Right renal pelvis (tissue), 4 donors: ENCODE data around the gene SEMA6A. TPM values are rescaled to one million over a fixed set of nuclear protein-coding genes. Genes with fewer than 3 reads are reported as not detected.

ENCODE experiments used
- DNase-seq, 4 donors: peaks; one replicate each; pipeline ENCODE4 v3.0.0-alpha.2; 2013; ENCODE audit warnings: low read depth in 4 of 4, low spot score in 3 of 4, missing footprints in 1 of 4
- polyA plus RNA-seq, 4 donors: library from polyadenylated mRNA; unstranded; fragments of 120-200 nt; gene quantifications; one replicate each; pipeline ENCODE4 v1.2.1, GENCODE V29; 2013; ENCODE audit not compliant: insufficient read length in 4 of 4

SEMA6A gene
- polyA plus RNA-seq, 4 donors, result 47.9 to 51.7 (median 50.6) TPM

DNA sequence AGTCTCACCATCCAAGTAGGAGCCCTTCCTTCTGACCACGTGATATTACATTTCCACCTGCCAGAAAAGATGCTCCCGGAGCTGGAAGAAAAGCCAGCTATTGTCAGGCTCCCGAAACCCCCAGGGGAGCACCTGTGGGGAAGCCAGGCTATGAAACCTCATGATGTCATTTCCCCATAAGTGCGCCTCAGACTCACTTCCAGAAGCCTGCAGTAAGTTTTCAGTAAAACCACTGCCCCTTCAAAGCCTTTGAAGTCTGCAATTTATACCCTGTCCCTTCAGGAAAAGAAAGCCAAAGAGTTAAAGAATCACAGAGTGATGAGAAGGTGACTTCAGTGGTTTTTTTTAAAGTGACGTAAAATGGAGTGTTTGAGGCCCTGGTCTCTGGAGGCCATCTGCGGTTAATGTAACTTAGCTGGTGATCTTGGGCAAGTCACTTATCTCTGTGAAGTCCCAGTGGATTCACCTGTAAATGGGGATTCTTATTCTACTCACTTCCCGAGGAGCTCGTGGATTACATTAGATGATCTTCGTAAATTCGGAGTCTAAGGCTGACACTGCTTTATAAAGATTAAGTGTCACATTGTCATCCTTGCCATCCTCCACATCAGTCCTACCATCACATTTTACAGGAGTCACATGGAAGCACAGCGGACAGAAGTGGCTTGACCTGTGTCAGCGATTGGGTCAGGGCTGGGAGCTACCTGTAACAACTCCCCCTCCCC lies 2.6 kb upstream of the SEMA6A start:
- DNase-seq, result no peak

DNA sequence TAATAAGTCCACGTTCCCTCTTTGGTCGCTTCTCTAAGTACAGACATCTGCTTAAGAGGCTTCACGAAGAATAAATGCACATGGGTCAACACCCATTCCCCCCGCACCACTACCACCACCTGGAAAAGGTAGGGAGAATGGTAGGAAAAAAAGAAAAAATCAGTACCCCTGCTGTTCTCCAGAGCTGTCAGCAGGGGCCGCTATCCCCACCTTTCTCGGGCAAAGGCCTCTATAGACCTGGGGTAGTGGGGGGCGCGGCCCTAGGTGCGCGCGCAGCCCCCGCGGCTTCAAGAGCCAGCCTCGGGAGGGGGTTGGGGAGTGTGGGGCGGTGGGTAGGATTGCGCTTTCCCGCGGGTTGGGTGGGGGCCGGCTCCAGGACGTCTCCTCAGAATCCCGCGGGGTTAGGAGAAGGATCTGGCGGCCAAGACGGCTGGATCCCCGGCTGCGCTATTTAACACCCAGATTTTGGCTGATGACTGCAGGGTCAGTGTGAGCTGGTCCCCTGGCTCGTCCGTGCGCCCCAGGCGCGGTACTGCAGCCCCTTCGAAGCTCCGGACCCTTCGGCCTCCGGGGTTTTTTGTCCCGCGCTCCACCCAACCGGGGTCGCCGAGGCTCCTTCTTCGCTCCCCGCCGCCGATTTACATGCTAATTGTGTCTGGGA lies 1.6 kb upstream of the SEMA6A start:
- peak; percentile 73 to 81 (median 80) for DNase-seq

GRCh38 chr5:116575326-116576052 lies 866 bp upstream of the SEMA6A start:
- peak; percentile 9 to 51 (median 46) for DNase-seq

DNA sequence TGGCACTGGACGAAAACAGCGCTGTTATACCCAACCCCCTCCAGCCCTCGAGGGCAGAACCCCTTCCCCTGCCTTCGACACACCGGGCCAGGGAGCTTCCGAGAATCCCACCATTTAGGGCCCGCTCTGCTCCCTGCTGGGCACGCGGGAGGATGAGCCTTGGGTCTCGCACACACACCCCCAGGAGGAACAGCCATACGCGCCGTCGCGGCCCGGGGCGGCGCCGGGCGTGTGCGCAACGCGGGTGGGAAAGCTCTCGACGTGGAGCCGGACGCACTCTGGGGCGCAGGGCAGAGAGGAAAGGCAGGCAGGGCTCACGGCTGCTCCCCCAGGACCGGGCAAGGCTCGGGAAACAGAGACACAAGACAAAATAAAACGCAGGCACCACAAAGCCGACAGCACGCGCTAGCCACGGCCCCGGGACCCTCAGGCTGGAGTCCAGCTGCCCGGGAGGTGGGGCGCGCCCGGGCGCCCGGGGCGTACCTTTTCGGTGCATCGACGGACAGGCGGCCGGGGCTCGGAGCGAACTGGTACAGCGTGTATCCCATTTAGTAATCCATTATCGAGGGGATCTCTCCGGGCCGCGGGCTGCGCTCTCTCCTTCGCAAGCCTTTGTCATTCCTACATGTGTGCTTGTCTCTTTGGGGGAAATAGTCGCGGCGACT lies 789 bp downstream of the SEMA6A start:
- DNase-seq, result peak; percentile 12 to 41 (median 20)

DNA sequence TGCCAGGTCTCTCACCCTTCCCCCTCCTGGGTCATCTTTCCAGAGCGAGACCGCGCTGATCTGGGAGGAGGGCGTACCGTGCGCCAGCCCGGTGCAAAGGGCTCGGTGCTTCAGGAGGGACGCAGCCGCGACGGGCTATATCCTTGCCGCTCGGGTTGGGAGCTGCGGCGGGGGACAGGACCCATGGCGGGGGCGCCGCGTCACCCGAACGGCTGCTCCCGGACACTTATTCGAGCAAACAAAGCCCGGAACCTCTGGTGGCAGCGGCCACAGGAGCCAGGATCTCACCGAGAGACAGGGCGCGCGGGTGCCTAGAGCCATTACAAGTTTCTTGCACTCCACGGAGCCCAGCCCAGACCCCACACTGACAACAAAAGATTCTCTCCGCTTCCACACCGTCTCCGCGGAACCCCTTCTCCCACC lies 1.3 kb downstream of the SEMA6A start:
- DNase-seq, result peak in 1 of 4 donors; percentile 36

DNA sequence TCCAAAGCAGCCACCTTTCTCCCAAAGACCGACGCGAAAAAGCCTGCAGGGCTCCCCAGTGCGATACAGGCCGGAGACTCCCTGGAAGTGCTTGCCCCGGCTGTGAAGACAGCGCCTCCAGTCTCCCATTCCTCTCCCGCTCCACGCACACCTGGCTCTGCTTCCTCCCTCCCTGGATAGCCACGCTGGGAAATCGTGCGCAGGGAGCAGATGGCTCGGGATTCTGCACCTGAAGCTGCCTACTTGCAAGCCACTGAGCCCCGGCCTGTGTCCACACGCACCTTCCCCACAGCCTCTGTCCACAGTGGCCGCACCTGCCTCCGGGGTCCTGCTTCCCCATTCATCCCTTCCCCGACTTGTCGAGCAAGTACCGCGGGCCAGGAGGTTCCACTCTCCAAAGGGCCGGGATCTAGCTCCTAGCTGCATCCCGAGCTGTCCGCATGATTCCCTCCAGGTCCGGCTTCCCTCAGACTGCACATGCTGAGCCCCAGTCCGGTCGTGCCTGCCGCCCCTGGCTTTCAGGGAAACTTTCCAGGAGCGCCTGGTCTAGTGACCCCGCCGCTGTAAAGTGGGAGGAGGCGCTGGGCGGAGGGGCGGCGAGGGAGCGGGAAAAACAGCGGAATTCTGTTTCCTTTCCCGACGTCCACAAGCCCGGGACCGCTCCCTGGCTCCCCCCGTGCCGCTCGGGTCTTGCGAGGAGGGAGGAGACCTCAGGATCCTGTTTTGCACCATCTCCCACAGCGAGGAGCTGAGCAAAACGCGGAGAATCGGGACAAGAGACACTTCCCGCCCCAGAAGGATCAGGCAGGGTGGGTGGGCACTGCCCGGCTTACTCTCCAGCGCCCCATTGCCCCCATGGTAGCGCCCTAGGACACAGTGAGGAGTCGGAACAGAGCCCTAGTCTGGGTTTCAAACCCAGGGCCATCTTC lies 2.0 kb downstream of the SEMA6A start:
- peak; percentile 35 to 57 (median 48) for DNase-seq

DNA sequence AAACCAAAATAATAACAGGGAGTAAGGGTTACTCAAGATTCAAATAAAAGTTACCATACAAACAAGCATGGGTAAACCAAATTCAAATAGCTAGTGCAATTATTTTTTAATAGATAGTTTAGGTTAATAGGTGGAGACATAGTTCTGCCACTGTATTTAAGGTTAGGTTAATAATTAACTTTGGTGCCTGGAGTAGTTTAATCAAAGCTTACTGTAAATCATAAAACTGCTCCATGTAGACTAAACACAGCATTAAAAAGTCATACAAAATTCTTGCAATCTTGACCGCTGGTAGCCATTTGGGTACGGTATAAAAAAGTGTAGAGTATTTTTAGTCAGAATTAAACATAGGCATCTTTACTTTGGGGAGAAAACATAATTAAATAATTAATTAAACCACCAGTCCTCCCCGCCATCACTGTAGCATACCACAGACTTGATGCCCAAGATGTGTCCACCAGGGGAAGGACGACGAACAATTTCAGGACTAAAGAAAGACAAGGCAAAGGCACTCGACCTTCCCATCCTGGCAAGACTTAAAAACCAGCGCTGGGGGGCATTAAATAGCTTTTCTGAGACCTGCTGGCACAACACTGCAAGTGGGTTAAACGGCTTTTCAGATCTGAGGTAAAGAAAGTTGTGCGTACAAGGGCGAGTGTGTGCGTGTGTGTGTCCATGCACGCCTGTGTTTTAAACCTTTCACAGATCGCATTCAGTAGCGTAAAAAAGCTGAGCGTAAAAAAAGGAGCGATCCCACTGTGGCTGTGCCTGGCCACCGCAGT lies 2.9 kb downstream of the SEMA6A start:
- DNase-seq, result peak; percentile 12 to 27 (median 22)

- DNase-seq, result no peak
These were observed 4.6 kb downstream of the SEMA6A start for GRCh38 chr5:116569999-116570398.

- no peak for DNase-seq
These were observed 7.5 kb downstream of the SEMA6A start for GRCh38 chr5:116567106-116567505.

- DNase-seq, result no peak
These were observed 8.4 kb downstream of the SEMA6A start for GRCh38 chr5:116566251-116566650.

DNA sequence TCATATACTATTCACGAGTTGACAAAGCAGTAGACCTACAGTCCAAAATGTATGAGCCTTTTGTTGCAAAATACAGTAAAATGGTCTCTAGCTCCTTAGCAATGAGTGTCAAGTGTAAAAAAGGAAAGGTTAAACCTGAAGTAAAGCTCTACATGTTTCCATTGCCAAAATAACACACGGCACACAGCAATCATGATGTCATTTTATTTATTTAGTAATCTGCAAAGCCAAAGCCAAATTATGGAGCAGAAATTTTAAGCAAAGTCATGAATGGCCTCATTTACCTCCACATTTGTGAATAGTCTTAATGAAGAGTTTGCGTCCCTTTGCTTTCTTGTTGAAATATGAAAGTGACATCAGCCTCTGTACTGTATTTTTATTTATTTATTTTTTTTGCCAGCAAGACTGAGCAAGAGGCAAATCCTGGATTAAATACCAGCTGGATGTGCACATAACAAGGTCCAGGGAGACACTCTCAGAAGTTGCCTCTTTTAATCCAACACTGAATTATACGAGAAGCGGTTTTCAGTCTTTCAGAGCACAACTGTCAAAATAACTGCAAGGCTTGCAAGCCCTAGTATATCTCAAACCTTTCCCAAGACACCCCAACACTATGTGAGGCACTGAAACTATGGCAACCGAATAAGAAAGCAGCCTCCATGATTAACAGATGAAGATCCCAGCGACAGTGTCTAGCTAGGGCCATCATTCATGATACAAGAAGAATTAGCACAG lies 9.7 kb downstream of the SEMA6A start:
- no peak for DNase-seq

DNA sequence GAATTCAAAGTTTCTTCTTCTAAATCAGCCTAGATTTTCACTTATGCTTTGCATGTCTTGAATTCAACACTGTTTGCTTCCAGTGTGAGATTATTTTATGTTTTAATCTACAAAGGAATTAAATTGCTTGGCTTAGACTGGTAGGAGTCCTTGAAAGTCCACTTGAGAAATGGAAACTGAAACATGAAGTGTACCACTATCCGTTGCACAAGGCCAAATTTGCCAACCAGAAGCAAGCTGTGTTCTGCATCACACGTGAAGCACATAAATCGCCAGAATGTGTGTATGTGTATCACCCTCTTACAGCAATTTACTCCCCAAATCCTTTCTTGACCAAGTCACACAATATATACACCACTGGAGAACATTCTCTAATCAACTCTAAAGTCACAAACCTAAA lies 10.3 kb downstream of the SEMA6A start:
- no peak for DNase-seq

DNA sequence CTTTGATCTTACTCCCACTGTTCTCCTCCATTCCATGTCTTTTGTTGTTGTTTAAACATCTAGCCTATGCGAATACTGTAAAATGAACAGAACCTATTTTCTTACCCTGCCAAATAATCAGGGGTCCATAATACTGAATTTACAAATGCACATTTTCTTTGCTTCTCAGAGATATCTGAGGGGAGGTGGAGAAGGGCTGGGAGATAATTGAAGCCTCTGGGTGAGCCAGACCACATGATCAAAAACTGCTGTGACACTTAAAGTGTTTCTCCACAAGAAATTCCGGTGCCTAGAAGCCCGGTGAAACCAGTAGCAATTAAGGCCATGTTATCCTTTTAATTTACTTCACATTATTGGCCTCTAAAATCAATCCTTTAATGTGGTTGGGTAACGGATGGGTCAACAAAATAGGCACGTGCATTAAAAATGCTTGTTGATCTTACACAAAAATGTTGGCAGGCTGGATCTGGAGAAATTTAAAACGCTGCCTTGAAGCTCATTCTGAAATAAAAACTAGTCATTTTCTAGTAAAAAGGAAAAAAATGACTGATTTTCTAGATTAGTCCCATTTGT lies 10.8 kb downstream of the SEMA6A start:
- DNase-seq, result no peak

DNA sequence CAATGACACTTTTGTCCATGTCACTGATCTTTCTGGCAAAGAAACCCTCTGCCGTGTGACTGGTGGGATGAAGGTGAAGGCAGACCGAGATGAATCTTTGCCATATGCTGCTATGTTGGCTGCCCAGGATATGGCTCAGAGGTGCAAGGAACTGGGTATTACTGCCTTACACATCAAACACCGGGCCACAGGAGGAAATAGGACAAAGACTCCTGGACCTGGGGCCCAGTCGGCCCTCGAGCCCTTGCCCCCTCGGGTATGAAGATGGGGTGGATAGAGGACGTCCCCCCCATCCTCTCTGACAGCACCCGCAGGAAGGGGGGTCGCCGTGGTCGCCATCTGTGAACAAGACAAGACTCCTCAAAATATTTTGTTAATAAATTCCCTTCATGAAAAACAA lies 12.0 kb downstream of the SEMA6A start:
- no peak for DNase-seq

GRCh38 chr5:116561658-116562057 lies 13.0 kb downstream of the SEMA6A start:
- no peak for DNase-seq

- no peak for DNase-seq
These were observed 14.9 kb downstream of the SEMA6A start for GRCh38 chr5:116559673-116560164.

- no peak for DNase-seq
These were observed 15.4 kb downstream of the SEMA6A start for GRCh38 chr5:116559239-116559638.
